Skeletal muscle tissue (tissue), 4 donors: ENCODE results near the gene FBP1. TPM values are rescaled to one million over a fixed set of nuclear protein-coding genes. Genes with fewer than 3 reads are reported as not detected.

Source experiments
- H3K27ac ChIP-seq: one replicate; pipeline ENCODE4 v1.7.0; 2013; ENCODE audit warnings: mild to moderate bottlenecking, low read depth, low read length, inconsistent platforms
- H3K27me3 ChIP-seq, 3 donors: one replicate each; pipeline ENCODE4 v1.7.0; 2013; ENCODE audit warnings: low read length in 3 of 3; ENCODE audit not compliant: control insufficient read depth in 3 of 3, insufficient read depth in 3 of 3
- H3K36me3 ChIP-seq, 3 donors: one replicate each; pipeline ENCODE4 v1.7.0; 2013; ENCODE audit warnings: low read length in 3 of 3; ENCODE audit not compliant: control insufficient read depth in 3 of 3, insufficient read depth in 3 of 3
- H3K4me1 ChIP-seq, 3 donors: one replicate each; pipeline ENCODE4 v1.7.0; 2013; ENCODE audit warnings: low read length in 3 of 3, mild to moderate bottlenecking in 3 of 3; ENCODE audit not compliant: control insufficient read depth in 3 of 3, insufficient read depth in 3 of 3
- H3K4me3 ChIP-seq, 3 donors: one replicate each; pipeline ENCODE4 v1.7.0; 2013; ENCODE audit warnings: low read length in 3 of 3
- H3K9ac ChIP-seq, 3 donors: one replicate each; pipeline ENCODE4 v1.7.0; 2013; ENCODE audit warnings: low read length in 3 of 3, mild to moderate bottlenecking in 3 of 3, moderate library complexity in 2 of 3, low read depth in 1 of 3
- H3K9me3 ChIP-seq, 3 donors: one replicate each; pipeline ENCODE4 v1.7.0; 2013; ENCODE audit warnings: low read length in 3 of 3; ENCODE audit not compliant: control insufficient read depth in 3 of 3
- total RNA-seq: library from RNA; depleted of rRNA; stranded (reverse); fragments of >200 nt; gene quantifications from one replicate; pipeline ENCODE4 v1.2.3, GENCODE V29; 2014
- donor health status: Osteomylitis.

Gene FBP1
- total RNA-seq, 1 donor from 2014 or later: not detected

- Histone ChIP-seq H3K9me3 (no peaks in the 10 kb centered on the region), H3K4me3 (no peak overlapping the region), H3K27ac (peak overlapping the region; percentile 30), H3K9ac (peak overlapping the region in 1 of 3 donors; percentile 38), H3K27me3 (no peaks in the 10 kb centered on the region), H3K4me1 (peaks cover 3 to 10% (median 7%) of the 10 kb centered on the region in 3 donors), H3K36me3 (no peaks in the 10 kb centered on the region)
Observed at GRCh38 chr9:94675008-94675881, 35.9 kb upstream of the FBP1 start.

GRCh38 chr9:94672811-94673487, 33.6 kb upstream of the FBP1 start:
- Histone ChIP-seq H3K4me1 (peaks cover 3 to 10% (median 7%) of the 10 kb centered on the region in 3 donors), H3K27me3 (no peaks in the 10 kb centered on the region), H3K27ac (no peak overlapping the region), H3K9ac (no peak overlapping the region), H3K4me3 (no peak overlapping the region), H3K9me3 (no peaks in the 10 kb centered on the region), H3K36me3 (no peaks in the 10 kb centered on the region)

GRCh38 chr9:94668928-94669729, 29.8 kb upstream of the FBP1 start:
- H3K4me3 ChIP-seq: peak overlapping the region in 1 of 3 donors; percentile 23
- H3K36me3 ChIP-seq: no peaks in the 10 kb centered on the region
- H3K27me3 ChIP-seq: no peaks in the 10 kb centered on the region
- H3K4me1 ChIP-seq: no peaks in the 10 kb centered on the region
- H3K9me3 ChIP-seq: no peaks in the 10 kb centered on the region
- H3K9ac ChIP-seq: no peak overlapping the region
- no peak overlapping the region for H3K27ac ChIP-seq

DNA sequence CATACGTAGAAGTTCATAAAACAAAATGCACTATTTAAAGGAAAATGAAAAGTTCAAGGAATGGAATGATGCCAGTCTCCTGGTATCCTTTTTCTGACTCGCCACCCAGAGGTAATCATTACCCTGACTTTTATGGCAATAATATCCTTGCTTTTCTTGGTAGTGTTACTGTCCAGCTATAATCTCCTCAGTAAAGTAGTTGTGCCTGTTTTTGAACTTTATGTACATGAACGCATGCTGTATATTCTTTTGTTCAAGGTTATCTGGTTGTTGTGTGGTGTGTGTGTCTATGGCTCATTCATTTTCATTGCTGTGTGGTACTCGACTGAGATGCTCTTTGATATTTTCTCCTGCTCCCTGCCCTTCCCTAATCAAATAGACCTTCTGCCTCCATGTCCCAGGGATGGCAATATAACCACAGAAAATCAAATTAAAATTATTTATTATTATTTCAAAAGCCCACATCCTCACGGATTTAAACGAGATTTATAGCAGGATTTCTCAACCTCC, 29.2 kb upstream of the FBP1 start:
- H3K4me3 ChIP-seq: no peak overlapping the region
- H3K27ac ChIP-seq: no peak overlapping the region
- H3K9ac ChIP-seq: no peak overlapping the region

DNA sequence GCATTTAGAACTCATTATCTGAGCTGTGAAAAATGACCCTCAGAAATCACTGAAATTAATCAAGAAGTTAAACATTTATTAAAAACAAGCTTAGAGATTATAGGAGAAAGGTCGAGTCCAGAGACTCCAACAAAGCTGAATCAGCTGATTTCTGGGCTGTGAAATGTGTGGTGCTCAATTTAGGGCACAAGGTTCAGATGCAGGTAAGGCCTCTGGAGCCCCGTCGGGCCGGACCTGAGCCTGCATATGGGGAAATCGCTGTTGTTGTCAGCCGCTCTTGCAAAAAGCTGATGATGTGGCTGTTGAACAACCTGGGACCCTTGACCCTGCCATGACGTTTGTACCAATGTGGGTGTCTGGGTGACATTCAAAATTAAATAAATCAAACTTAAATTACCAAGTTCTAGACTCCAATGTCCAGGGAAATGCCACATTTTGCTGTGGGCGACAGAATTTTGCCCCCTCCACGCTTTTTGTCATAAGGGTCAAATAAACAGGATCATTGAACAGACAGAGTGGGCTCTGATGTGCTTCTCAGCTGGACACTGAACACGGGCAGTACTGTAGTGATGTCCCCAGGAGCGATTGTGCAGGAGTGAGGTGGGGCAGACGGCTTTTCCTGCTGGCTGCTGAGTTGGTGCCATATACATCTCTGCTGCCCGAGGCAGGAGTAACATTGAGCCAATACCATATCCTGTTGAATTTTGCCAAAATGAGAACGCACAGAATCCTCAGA, 27.2 kb upstream of the FBP1 start:
- Histone ChIP-seq H3K9me3 (no peaks in the 10 kb centered on the region), H3K27me3 (no peaks in the 10 kb centered on the region), H3K27ac (no peak overlapping the region), H3K36me3 (no peaks in the 10 kb centered on the region), H3K4me3 (no peak overlapping the region), H3K4me1 (no peaks in the 10 kb centered on the region), H3K9ac (no peak overlapping the region)

More for the DNA sequence above, 29.2 kb upstream of the FBP1 start:
- Histone ChIP-seq H3K9me3 (no peaks in the 10 kb centered on the region), H3K27me3 (no peaks in the 10 kb centered on the region), H3K4me1 (no peaks in the 10 kb centered on the region), H3K36me3 (no peaks in the 10 kb centered on the region)

DNA sequence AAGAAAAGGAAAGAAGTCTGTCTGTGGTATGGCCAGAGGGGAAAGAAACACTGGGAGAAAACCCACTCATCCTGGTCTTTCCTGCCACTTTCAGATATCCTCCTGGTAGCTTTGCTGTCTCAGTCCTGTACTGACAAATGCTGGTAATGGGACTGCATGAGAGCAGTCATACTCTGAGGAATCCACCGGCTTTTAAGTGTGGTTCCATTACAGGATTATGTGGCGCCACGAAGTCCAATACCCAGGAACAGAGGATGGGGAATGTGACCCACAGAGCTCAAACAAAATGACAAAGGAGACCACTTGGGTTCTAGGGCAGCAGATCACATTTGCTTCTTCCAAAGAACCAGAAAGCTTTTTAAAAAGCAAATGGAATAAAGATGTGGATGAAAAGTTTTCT, 26.3 kb upstream of the FBP1 start:
- no peaks in the 10 kb centered on the region for H3K27me3 ChIP-seq

GRCh38 chr9:94664801-94665200, 25.5 kb upstream of the FBP1 start:
- Histone ChIP-seq H3K36me3 (no peaks in the 10 kb centered on the region), H3K27me3 (no peaks in the 10 kb centered on the region), H3K9ac (no peak overlapping the region), H3K9me3 (no peaks in the 10 kb centered on the region), H3K4me1 (no peaks in the 10 kb centered on the region), H3K27ac (no peak overlapping the region), H3K4me3 (no peak overlapping the region)

More for the DNA sequence above, 26.3 kb upstream of the FBP1 start:
- no peaks in the 10 kb centered on the region for H3K36me3 ChIP-seq
- H3K9ac ChIP-seq: no peak overlapping the region
- H3K4me3 ChIP-seq: no peak overlapping the region
- no peak overlapping the region for H3K27ac ChIP-seq
- no peaks in the 10 kb centered on the region for H3K4me1 ChIP-seq
- H3K9me3 ChIP-seq: no peaks in the 10 kb centered on the region

DNA sequence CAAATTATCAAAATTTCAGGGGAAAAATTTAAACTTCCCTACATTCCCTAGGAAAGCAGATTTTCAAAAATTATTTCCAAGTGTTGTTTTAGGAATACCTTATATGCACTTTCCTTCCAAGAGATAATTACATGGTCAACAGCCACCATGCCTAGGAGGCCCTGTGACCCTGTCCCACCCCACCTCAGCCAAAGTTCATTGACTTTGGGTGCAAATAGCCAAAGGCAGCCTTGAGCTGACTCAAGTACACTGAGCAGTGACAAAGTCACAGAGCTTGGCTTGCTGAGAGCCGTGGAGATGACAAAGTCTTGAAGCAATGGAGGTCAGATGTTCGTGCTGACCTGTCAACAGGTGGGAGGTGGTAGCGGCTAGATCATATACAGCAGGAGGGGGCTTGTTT, 24.3 kb upstream of the FBP1 start:
- Histone ChIP-seq H3K27ac (no peak overlapping the region), H3K9me3 (no peaks in the 10 kb centered on the region), H3K9ac (no peak overlapping the region), H3K4me1 (no peaks in the 10 kb centered on the region), H3K36me3 (no peaks in the 10 kb centered on the region), H3K27me3 (no peaks in the 10 kb centered on the region), H3K4me3 (no peak overlapping the region)

- H3K27me3 ChIP-seq: no peaks in the 10 kb centered on the region
- no peak overlapping the region for H3K27ac ChIP-seq
- no peak overlapping the region for H3K9ac ChIP-seq
- H3K36me3 ChIP-seq: no peaks in the 10 kb centered on the region
- no peak overlapping the region for H3K4me3 ChIP-seq
- no peaks in the 10 kb centered on the region for H3K4me1 ChIP-seq
- no peaks in the 10 kb centered on the region for H3K9me3 ChIP-seq
Observed at GRCh38 chr9:94663140-94663539, 23.8 kb upstream of the FBP1 start.
